Measurements from ENCODE around the gene DNMT3L.
"Not testable (repeated sequence)": the region's sequence is repeated elsewhere in the genome, so short reads cannot be mapped to it uniquely, and the experiment has no call there.

Gene DNMT3L

GRCh38 chr21:44199997-44200396 lies 61.7 kb downstream of the DNMT3L start:
- H3K9me2 ChIP-seq (replicated peaks; ENCODE audit: insufficient read depth, low read length); H3K27ac ChIP-seq (ENCODE audit: low read depth, low read length); H3K4me2 ChIP-seq (ENCODE audit: low read depth, low read length, poor library complexity, severe bottlenecking); H2AFZ ChIP-seq (ENCODE audit: low read depth, low read length, severe bottlenecking); H3K4me3 ChIP-seq (ENCODE audit: insufficient read depth, low read length, poor library complexity, severe bottlenecking); H3F3A ChIP-seq (ENCODE audit: insufficient read depth); H3K79me2 ChIP-seq (ENCODE audit: insufficient read depth, low read length); H3K9ac ChIP-seq (ENCODE audit: low read length); H3K36me3 ChIP-seq (ENCODE audit: low read length); H4K20me1 ChIP-seq (ENCODE audit: low read depth, low read length); H3K9me3 ChIP-seq (ENCODE audit: insufficient read depth, low read length); H3K27me3 ChIP-seq (ENCODE audit: low read length): not testable (repeated sequence)

GRCh38 chr21:44199448-44199847 lies 62.2 kb downstream of the DNMT3L start:
- Histone ChIP-seq H3F3A (ENCODE audit: insufficient read depth) (peaks cover 4% of the 10 kb centered on the region; the same call in 1 of the 2 replicates), H3K4me2 (ENCODE audit: low read depth, low read length, poor library complexity, severe bottlenecking) (no peak overlapping the region)

GRCh38 chr21:44197156-44197516 lies 64.6 kb downstream of the DNMT3L start:
- not testable (repeated sequence) for H2AFZ ChIP-seq (ENCODE audit: low read depth, low read length, severe bottlenecking); H3K9ac ChIP-seq (ENCODE audit: low read length)

More at GRCh38 chr21:44199448-44199847, 62.2 kb downstream of the DNMT3L start:
- Histone ChIP-seq H3K27me3 (ENCODE audit: low read length) (no peaks in the 10 kb centered on the region), H3K9me3 (ENCODE audit: insufficient read depth, low read length) (no peaks in the 10 kb centered on the region), H3K9ac (ENCODE audit: low read length) (no peak overlapping the region), H3K9me2 (replicated peaks; ENCODE audit: insufficient read depth, low read length) (no peaks in the 10 kb centered on the region), H3K27ac (ENCODE audit: low read depth, low read length) (no peak overlapping the region), H3K36me3 (ENCODE audit: low read length) (no peaks in the 10 kb centered on the region), H3K79me2 (ENCODE audit: insufficient read depth, low read length) (no peaks in the 10 kb centered on the region), H4K20me1 (ENCODE audit: low read depth, low read length) (no peaks in the 10 kb centered on the region), H2AFZ (ENCODE audit: low read depth, low read length, severe bottlenecking) (no peak overlapping the region), H3K4me3 (ENCODE audit: insufficient read depth, low read length, poor library complexity, severe bottlenecking) (no peak overlapping the region)
- TF ChIP-seq CTCF (IDR thresholded peaks at IDR 0.05; ENCODE audit: insufficient read depth, low read length, poor library complexity, severe bottlenecking), result no peak
- TF ChIP-seq EZH2phosphoT487 (conservative IDR thresholded peaks at IDR 0.05; ENCODE audit: low read length), result no peak

More at GRCh38 chr21:44197156-44197516, 64.6 kb downstream of the DNMT3L start:
- H4K20me1 ChIP-seq (ENCODE audit: low read depth, low read length); H3F3A ChIP-seq (ENCODE audit: insufficient read depth); H3K9me3 ChIP-seq (ENCODE audit: insufficient read depth, low read length); H3K4me3 ChIP-seq (ENCODE audit: insufficient read depth, low read length, poor library complexity, severe bottlenecking); H3K4me2 ChIP-seq (ENCODE audit: low read depth, low read length, poor library complexity, severe bottlenecking); H3K27me3 ChIP-seq (ENCODE audit: low read length); H3K79me2 ChIP-seq (ENCODE audit: insufficient read depth, low read length); H3K9me2 ChIP-seq (replicated peaks; ENCODE audit: insufficient read depth, low read length); H3K36me3 ChIP-seq (ENCODE audit: low read length); H3K27ac ChIP-seq (ENCODE audit: low read depth, low read length): not testable (repeated sequence)

All from SU-DHL-6 (cell line).